ENCODE results near the gene BCL7A.

DNA sequence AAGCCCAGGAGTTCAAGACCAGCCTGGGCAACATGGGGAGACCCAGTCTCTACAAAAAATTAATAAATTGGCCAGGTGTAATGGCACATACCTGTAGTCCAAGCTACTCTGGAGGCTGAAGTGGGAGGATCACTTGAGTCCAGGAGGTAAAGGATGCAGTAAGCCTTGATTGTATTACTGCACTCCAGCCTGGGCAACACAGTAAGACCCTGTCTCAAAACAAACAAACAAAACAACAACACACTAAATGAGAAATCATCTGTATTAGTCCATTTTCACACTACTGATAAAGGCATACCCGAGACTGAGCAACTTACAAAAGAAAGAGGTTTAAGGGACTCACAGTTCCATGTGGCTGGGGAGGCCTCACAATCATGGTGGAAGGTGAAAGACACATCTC is 52.1 kb downstream of the BCL7A start:
- TF ChIP-seq JUNB (CRISPR knock-in tag; conservative IDR thresholded peaks at IDR 0.05) (no peak), ZNF324 (CRISPR knock-in tag; IDR thresholded peaks at IDR 0.05) (no peak), DPF2 (IDR thresholded peaks at IDR 0.05) (no peak), BCOR (IDR thresholded peaks at IDR 0.05) (peak; percentile 36; the same call in 1 of the 2 replicates)
- TF ChIP-seq, protein P1, sequence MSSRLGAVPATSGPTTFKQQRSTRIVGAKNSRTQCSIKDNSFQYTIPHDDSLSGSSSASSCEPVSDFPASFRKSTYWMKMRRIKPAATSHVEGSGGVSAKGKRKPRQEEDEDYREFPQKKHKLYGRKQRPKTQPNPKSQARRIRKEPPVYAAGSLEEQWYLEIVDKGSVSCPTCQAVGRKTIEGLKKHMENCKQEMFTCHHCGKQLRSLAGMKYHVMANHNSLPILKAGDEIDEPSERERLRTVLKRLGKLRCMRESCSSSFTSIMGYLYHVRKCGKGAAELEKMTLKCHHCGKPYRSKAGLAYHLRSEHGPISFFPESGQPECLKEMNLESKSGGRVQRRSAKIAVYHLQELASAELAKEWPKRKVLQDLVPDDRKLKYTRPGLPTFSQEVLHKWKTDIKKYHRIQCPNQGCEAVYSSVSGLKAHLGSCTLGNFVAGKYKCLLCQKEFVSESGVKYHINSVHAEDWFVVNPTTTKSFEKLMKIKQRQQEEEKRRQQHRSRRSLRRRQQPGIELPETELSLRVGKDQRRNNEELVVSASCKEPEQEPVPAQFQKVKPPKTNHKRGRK (tag; IDR thresholded peaks at IDR 0.05) = no peak
- TF ChIP-seq, protein P2, sequence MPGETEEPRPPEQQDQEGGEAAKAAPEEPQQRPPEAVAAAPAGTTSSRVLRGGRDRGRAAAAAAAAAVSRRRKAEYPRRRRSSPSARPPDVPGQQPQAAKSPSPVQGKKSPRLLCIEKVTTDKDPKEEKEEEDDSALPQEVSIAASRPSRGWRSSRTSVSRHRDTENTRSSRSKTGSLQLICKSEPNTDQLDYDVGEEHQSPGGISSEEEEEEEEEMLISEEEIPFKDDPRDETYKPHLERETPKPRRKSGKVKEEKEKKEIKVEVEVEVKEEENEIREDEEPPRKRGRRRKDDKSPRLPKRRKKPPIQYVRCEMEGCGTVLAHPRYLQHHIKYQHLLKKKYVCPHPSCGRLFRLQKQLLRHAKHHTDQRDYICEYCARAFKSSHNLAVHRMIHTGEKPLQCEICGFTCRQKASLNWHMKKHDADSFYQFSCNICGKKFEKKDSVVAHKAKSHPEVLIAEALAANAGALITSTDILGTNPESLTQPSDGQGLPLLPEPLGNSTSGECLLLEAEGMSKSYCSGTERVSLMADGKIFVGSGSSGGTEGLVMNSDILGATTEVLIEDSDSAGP (CRISPR knock-in tag; IDR thresholded peaks at IDR 0.05) = no peak
- TF ChIP-seq, protein P3, sequence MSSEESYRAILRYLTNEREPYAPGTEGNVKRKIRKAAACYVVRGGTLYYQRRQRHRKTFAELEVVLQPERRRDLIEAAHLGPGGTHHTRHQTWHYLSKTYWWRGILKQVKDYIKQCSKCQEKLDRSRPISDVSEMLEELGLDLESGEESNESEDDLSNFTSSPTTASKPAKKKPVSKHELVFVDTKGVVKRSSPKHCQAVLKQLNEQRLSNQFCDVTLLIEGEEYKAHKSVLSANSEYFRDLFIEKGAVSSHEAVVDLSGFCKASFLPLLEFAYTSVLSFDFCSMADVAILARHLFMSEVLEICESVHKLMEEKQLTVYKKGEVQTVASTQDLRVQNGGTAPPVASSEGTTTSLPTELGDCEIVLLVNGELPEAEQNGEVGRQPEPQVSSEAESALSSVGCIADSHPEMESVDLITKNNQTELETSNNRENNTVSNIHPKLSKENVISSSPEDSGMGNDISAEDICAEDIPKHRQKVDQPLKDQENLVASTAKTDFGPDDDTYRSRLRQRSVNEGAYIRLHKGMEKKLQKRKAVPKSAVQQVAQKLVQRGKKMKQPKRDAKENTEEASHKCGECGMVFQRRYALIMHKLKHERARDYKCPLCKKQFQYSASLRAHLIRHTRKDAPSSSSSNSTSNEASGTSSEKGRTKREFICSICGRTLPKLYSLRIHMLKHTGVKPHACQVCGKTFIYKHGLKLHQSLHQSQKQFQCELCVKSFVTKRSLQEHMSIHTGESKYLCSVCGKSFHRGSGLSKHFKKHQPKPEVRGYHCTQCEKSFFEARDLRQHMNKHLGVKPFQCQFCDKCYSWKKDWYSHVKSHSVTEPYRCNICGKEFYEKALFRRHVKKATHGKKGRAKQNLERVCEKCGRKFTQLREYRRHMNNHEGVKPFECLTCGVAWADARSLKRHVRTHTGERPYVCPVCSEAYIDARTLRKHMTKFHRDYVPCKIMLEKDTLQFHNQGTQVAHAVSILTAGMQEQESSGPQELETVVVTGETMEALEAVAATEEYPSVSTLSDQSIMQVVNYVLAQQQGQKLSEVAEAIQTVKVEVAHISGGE (CRISPR knock-in tag; IDR thresholded peaks at IDR 0.05) = no peak
- TF ChIP-seq, protein P4, sequence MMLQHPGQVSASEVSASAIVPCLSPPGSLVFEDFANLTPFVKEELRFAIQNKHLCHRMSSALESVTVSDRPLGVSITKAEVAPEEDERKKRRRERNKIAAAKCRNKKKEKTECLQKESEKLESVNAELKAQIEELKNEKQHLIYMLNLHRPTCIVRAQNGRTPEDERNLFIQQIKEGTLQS (IDR thresholded peaks at IDR 0.05) = no peak
- TF ChIP-seq, protein P4 (CRISPR knock-in tag; conservative IDR thresholded peaks at IDR 0.05) = no peak
- TF ChIP-seq, protein P5, sequence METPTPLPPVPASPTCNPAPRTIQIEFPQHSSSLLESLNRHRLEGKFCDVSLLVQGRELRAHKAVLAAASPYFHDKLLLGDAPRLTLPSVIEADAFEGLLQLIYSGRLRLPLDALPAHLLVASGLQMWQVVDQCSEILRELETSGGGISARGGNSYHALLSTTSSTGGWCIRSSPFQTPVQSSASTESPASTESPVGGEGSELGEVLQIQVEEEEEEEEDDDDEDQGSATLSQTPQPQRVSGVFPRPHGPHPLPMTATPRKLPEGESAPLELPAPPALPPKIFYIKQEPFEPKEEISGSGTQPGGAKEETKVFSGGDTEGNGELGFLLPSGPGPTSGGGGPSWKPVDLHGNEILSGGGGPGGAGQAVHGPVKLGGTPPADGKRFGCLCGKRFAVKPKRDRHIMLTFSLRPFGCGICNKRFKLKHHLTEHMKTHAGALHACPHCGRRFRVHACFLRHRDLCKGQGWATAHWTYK (CRISPR knock-in tag; IDR thresholded peaks at IDR 0.05) = no peak
